Activated CD8-positive, alpha-beta memory T cell treated with anti-CD3 and anti-CD28 coated beads for 4 hours (primary cell): ENCODE measurements around the gene MEGF6.

Experiments used
- DNase-seq, 2 donors: peaks; one replicate each; pipeline ENCODE4 v3.0.0-alpha.2; 2020; ENCODE audit warnings: low read depth in 2 of 2

MEGF6 gene

DNA sequence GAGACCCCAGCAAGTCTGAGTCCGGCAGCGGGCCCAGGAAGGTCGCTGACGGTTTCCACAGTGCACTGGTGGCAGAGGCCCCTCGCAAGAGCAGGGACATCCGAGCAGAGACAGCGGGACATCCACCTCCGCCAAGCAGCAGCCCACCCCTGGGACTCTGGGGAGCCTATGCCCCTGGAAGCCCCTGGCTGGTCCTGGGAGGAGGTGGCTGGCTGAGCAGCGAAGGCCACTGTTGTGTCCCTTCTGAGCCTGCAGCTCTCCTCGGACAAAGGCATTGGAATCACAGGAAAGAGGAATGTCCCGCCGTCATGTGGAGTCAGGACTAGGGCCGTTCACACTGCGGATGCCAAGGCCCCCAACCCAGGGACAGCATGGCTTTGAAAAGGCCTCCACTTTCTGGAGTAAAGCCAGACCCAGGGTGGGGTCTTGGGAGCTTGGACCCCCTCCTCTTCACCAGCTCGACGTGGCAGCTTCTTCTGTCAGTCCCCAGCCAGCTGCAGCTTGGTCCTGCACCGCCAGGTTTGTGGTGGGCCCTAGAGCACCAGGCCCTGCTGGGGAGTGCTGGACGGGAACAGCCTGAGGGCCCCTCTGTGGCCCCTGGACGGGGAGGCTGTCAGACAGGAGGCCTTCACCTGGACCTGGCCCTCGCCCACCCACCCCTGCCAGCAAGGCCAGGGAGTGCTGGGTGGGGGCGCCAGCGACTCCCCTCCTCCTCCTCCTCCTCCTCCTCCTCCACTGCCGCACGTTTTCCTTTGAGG is 1.4 kb downstream of the MEGF6 start:
- DNase-seq, result no peak

GRCh38 chr1:3609016-3609768 is 2.1 kb downstream of the MEGF6 start:
- DNase-seq, result no peak

- no peak for DNase-seq
Observed at GRCh38 chr1:3608154-3608553, 3.2 kb downstream of the MEGF6 start.

- DNase-seq, result no peak
Observed at GRCh38 chr1:3607703-3608065, 3.6 kb downstream of the MEGF6 start.

GRCh38 chr1:3606779-3607702 is 4.3 kb downstream of the MEGF6 start:
- DNase-seq, result no peak

- no peak for DNase-seq
Observed at GRCh38 chr1:3604997-3605823, 6.1 kb downstream of the MEGF6 start.

DNA sequence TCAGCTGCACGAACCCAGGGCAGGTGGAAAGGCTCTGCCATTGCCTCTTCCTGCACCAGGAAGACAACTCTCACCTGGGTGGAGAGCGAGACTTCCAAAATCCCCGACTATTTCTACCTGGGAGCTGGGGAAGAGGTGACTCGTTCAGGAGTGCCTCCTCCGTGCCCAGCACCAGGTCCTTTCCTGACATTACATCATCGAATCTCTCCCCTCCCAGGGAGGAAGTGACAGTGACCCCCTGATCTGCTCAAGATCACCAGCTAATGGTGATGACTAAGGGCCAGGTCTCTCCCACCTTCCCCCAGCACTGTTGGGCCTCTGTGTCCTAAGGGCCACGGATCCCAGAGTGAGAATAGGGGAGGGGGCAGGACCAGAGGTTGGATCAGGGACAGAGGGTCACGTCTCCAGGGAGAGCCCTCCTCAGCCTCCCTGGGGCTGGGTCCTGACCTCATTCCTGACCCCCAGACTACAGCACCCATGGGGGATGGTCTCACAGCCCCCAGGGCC is 6.8 kb downstream of the MEGF6 start:
- DNase-seq, result no peak

DNA sequence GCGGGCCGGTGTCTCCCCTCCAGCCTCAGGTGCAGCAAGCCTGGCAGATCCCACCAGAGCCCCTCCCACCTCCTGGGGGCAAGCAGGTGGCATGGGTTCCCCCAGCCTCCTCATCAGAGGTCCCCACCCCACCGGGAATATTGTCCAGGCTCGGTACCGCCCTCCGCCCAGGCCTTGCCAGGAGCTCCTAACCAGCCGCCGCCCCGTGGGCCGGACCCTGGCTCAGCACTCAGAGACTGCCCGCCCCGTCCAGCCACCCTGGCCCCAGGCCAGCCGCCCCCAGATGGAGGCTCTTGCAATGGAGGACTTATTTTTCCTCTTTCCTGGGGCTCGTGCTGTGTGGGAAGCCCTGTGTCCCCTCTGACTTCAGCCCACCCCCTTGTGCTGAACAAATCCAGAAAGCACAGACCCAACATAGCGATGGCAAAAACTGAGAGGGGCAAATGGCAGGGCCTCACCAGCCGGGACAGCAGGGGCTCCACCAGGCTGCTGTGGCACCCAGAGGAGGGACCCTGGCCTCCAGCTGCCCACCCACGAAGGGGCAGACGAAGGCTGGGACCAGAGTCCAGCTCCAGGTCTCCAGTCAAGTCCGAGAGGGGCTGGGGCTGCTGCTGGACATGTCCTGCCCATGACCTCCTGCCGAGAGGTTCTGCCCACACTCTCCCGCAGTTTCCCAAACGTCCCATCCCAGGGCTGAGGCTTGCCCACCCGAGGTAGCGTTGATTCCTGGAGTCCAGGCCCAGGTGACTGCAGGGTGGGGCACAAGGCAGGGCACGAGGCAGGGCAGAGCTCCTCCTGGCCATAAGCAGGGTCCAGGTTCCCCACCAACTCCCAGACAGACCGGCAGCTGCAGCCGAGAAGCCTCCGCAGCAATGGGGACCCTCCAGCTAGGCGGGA is 7.5 kb downstream of the MEGF6 start:
- DNase-seq, result no peak

GRCh38 chr1:3603156-3603555 is 8.2 kb downstream of the MEGF6 start:
- DNase-seq, result no peak

DNA sequence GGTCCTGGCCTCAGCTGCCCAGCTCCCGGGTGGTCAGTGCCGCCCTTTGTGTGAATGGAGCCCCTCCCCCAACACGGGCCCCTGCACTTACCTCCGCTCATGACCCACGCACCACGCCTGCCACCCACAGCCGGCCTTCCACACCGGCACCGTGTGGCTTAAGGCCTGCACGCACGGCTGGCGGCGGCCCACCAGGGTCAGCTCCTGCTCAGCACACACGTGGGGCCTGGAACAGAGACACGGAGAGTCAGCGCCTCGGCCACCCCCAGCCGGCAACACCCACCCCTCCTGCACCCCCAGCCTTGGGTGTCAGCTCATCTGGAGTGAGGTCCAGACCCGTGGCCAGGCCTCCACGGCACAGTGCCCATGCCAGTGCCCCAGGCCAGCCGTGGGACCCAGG is 8.9 kb downstream of the MEGF6 start:
- no peak for DNase-seq

DNA sequence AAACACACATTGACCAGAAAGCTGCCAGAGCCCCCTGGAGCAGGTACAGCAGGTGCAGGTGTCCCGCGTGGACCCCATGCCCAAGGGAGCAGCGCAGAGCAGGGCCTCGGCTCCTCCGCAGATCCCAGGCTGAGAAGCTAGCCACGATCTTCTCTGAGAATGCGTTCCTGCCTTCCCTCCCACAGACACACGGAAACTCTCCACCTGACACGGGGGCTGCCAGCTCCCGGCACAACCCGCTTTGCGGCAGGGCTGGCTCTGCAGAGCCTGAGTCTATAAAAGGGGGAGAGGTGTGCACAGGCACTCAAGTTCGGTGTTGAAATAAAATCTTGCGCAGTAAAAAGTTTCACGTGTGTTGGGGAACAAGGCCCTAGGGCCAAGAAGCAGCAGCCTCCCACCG is 9.6 kb downstream of the MEGF6 start:
- no peak for DNase-seq

GRCh38 chr1:3600354-3600753 is 11.0 kb downstream of the MEGF6 start:
- DNase-seq, result no peak

DNA sequence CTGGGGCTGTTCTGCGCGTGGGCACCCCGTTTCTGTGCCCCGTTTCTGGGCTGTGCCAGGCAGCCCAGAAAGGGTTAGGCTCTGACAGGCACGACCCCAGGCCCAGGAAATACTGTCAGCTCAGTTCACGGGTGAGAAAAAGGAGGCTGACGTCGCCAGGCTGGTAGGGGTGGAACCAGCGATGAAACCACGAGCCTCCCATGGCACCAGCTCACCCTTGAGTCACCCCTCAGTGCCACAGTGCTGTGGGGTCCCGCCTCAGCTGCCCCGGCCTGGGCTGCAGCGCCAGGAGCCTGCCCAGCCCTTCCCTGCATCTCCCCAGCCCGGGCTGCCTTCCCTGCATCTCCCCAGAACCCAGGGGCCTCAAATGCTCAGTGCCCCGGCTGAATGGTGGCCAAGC is 11.5 kb downstream of the MEGF6 start:
- no peak for DNase-seq

GRCh38 chr1:3599286-3599811 is 12.0 kb downstream of the MEGF6 start:
- no peak for DNase-seq

GRCh38 chr1:3598522-3599285 is 12.6 kb downstream of the MEGF6 start:
- DNase-seq, result no peak

DNA sequence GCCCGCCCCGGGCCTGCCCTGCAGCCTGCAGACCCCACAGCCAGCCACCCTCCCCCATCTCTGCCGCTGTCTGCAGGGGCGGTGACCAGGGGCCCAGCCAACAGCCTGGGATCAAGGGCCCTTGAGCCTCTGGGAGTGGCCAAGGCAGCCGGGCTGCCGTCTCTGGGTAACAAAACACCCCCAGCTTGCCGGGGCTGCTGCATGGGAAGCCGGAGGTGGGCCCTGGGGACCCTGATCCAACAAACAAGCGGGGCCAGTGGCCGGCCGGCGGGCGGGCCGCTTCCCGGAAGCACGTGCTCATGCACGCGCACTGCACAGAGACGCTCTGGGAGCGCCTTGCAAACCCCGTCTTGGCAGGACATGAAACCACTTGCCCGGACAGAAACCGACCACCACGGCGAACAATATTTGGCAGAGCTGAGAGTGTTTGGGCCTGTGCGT is 13.2 kb downstream of the MEGF6 start:
- no peak for DNase-seq

DNA sequence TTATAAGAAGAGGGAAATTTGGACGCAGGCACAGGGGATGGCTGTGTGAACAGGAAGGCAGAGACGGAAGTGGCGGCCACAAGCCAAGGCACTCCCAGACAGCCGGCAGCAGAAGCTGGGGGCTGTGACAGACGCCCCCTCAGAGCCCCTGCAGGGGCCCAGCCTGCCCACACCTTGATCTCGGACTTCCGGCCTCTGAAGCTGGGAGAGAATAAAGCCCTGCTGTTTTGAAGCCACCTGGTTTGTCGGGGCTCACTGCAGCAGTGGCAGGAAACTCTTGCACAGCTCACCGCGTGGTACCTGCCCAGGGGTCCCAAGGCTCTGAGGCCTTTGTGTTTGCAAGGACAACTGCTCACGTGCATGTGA is 13.7 kb downstream of the MEGF6 start:
- DNase-seq, result no peak

DNA sequence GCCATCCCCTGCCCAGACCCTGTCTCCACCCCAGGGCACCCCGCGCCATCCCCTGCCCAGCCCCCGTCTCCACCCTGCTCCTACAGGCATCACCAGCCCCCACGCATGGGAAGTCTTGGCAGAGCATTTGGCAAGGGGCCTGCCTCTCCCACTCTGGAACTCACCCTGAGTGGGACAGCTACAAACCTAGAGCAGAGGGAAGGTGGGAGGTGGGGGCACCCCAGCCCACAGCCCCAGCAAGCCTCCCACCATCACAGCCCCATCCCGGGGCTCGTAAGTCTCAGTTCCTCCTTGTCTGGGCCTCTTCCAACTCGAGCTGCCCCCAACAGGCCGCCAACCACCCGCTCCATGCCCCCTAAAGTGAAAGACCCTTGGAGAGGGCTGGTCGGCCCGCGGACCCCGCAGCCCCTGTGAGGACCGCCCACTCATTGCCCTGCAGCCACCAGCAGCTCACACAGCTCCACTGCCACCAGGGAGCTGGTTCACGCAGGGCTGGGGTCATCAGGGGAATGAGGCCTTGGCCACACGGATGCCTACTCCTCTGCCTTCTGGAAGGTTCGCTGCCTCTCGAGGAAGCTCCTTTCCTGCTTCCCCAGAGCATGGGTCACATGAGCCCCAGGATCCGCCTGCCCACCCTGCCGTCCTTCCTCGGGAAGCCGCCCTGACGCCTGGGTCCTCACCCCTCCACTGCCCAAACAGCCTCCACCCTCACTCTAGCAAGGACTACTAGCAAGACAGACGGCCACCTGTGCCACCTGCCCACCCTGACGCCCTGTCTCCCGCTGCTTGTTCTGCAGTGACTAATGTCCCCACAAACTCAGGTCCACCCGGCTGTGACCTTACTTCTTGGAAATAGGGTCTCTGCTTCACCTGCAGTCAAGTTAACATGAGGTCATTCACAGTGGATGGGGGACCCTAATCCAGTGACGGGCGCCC is 14.4 kb downstream of the MEGF6 start:
- DNase-seq, result no peak
